Prostate gland (tissue), 2 donors: Measurements from ENCODE around the gene HOXD8.

ENCODE experiments used
- POLR2A ChIP-seq: fragments of 450-650 bp; IDR thresholded peaks from one replicate; pipeline ENCODE4 v1.6.1; 2016; ENCODE audit warnings: antibody characterized with exemption, mild to moderate bottlenecking
- POLR2AphosphoS5 ChIP-seq: sonication (generic); formaldehyde crosslinking; IDR thresholded peaks from one replicate; pipeline ENCODE4 v1.6.1; 2017; ENCODE audit warnings: antibody characterized with exemption
- TF ChIP-seq, protein P1 (sequence below), 4 experiments: fragments of 200-600 bp in 2 of 4; fragments of 450-650 bp in 2 of 4; sonication (generic) in 2 of 4; IDR thresholded peaks; 1 replicate in 3 of 4; 2 replicates in 1 of 4; pipeline ENCODE4 v1.5.1; 2016 to 2019; ENCODE audit warnings: antibody characterized with exemption in 4 of 4, mild to moderate bottlenecking in 2 of 4, moderate library complexity in 2 of 4

DNA sequence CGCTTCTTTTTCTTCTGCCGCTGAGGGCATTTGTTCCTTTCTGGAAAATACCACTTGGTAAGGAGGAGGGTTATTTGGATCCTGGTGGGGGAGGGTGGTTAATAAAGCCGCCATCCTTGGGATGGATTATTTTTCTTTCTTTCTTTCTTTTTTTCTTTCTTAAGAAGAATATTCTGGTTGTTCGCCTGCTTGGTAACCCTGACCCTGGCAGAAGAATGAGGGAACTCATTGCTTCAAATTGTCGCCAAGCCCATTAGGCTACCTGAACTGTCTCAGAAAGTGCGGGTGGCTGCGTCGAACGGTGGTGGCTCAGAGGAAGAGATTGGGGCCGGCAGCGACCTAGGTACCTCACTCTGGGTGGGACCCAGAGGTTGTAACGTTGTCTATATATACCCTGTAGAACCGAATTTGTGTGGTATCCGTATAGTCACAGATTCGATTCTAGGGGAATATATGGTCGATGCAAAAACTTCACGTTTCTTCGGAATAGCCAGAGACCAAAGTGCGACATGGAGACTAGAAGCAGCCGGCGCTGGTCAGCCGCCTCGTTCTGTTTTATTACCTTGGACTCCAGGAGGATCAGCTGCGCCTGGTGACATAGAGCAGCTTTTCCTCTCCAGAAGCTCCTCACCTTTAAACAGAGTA, 20.6 kb downstream of the HOXD8 start:
- TF ChIP-seq, protein P1, sequence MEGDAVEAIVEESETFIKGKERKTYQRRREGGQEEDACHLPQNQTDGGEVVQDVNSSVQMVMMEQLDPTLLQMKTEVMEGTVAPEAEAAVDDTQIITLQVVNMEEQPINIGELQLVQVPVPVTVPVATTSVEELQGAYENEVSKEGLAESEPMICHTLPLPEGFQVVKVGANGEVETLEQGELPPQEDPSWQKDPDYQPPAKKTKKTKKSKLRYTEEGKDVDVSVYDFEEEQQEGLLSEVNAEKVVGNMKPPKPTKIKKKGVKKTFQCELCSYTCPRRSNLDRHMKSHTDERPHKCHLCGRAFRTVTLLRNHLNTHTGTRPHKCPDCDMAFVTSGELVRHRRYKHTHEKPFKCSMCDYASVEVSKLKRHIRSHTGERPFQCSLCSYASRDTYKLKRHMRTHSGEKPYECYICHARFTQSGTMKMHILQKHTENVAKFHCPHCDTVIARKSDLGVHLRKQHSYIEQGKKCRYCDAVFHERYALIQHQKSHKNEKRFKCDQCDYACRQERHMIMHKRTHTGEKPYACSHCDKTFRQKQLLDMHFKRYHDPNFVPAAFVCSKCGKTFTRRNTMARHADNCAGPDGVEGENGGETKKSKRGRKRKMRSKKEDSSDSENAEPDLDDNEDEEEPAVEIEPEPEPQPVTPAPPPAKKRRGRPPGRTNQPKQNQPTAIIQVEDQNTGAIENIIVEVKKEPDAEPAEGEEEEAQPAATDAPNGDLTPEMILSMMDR (IDR thresholded peaks at IDR 0.05) = no peak
- TF ChIP-seq POLR2A (no peak), POLR2AphosphoS5 (no peak)
